Measurements from ENCODE around the gene ACVR1B.
A peak's percentile ranks its signal among the peaks of the same experiment; 100 is the strongest.

ACVR1B gene

DNA sequence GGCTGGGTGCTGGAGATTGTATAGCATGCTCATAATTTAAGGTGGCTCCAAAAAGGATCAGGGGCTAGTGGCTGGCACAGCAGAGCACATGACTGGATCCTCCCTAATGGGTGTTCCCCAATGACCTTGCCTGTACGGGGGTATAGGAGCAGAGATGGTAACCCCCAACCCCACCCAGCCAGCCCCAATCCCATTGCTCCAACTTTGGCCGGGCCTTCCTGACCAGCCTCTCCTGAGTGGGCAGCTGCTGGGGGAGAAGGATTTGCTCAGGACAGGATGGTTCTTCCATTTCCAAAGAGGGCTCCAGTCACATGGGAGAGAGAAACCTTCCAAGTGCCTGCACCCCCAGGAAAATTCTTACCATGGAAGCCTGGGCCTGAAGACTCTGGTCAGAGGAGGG is 84.4 kb downstream of the ACVR1B start:
- Histone ChIP-seq H3K9me3 (ENCODE audit: control insufficient read depth, low read depth, low read length) (no peaks in the 10 kb centered on the region), H3K27ac (ENCODE audit: low read length) (no peak overlapping the region), H3K4me3 (ENCODE audit: low read length) (no peak overlapping the region), H3K9ac (ENCODE audit: low read length) (no peak overlapping the region), H3K27me3 (ENCODE audit: control insufficient read depth, insufficient read depth, low read length) (peaks cover 35% of the 10 kb centered on the region), H3K4me1 (ENCODE audit: control insufficient read depth, low read depth, low read length) (peaks cover 13% of the 10 kb centered on the region), H3K36me3 (ENCODE audit: control insufficient read depth, low read depth, low read length) (no peaks in the 10 kb centered on the region)

DNA sequence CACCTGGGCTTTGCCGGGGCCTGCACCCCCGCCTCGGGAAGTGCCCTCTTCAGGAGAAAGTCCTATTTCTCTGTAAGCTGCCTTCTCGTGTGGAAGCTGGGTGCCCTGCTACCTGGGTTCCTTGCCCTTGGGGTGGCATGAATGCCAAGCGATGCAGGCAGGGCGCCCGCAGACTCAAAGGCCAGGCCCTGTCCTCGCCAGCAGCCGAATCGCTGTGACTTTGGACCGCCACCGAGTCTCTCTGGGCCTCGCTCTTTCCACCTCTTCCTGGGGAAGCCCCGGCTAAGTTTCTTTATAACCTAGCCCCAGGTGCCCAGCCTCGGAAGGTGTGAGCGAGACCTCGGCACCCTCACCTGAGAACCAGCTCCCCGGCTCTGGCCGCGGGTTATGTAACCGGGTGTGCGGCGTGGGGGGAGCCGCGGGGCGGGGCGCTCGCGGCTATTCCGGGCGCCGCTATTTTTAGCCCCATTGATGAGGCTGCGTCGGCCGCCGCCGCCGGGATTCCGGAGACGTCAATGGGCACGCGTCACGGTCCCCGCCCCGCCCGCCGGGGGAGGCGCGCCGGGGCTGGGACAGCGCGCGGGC is 85.2 kb downstream of the ACVR1B start:
- H3K4me3 ChIP-seq (ENCODE audit: low read length): peak overlapping the region; percentile 50
- H3K9ac ChIP-seq (ENCODE audit: low read length): peak overlapping the region; percentile 44
- H3K27me3 ChIP-seq (ENCODE audit: control insufficient read depth, insufficient read depth, low read length): peaks cover 35% of the 10 kb centered on the region
- H3K4me1 ChIP-seq (ENCODE audit: control insufficient read depth, low read depth, low read length): peaks cover 18% of the 10 kb centered on the region
- H3K27ac ChIP-seq (ENCODE audit: low read length): no peak overlapping the region
- no peaks in the 10 kb centered on the region for H3K36me3 ChIP-seq (ENCODE audit: control insufficient read depth, low read depth, low read length)
- no peaks in the 10 kb centered on the region for H3K9me3 ChIP-seq (ENCODE audit: control insufficient read depth, low read depth, low read length)

DNA sequence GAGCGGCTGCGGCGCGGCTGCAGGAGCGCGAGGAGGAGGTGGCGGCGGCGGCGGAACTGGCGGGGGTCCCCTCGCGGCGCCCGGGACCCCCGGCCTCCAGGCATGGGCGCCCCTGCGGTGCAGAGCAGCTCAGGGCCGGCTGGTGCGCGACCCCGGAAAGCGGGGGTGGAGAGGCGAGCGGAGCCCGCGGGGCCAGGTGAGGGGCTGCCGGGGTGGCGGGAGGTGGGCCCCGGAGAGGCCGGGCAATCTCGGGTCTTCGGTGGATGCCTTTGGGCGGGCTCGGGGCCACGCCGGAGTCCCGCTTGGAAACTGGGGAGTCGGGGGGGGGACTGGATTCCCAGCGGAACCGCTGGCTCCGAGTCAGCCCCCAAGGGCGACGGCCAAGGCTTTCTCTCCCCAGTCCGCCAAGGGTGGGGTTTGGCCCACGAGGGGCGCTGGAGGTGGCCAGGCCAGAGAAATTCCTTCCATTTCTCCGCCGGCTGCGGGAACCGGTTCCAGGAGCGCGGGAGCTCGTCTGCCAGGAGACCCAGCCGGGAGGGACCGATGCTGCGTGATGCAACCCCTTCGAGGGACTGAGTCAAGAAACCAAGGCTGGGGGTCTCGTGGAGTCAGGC is 85.9 kb downstream of the ACVR1B start:
- Histone ChIP-seq H3K4me1 (ENCODE audit: control insufficient read depth, low read depth, low read length) (peaks cover 17% of the 10 kb centered on the region), H3K27me3 (ENCODE audit: control insufficient read depth, insufficient read depth, low read length) (peaks cover 35% of the 10 kb centered on the region), H3K9me3 (ENCODE audit: control insufficient read depth, low read depth, low read length) (no peaks in the 10 kb centered on the region), H3K9ac (ENCODE audit: low read length) (peak overlapping the region; percentile 81), H3K36me3 (ENCODE audit: control insufficient read depth, low read depth, low read length) (no peaks in the 10 kb centered on the region), H3K4me3 (ENCODE audit: low read length) (peak overlapping the region; percentile 79), H3K27ac (ENCODE audit: low read length) (no peak overlapping the region)

DNA sequence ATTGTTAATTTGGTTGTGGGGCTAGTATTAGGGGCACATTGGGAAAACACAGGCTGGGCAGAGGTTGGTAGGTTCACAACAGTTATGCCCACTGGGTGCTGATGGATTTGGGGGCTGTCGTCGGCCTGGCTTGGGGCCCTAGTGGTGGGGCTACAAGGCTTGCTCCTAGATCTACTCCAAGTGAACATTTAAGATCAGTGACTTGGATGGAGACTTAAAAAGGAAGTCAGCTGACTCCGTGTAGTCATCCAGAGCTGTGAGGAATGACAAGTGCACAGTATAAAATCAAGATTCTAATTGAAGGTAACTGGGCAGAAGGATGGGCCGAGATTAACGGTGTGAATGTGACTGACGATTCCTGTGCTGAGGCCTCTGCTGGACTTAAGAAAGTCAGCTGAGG is 86.9 kb downstream of the ACVR1B start:
- H3K27ac ChIP-seq (ENCODE audit: low read length): no peak overlapping the region
- H3K9ac ChIP-seq (ENCODE audit: low read length): no peak overlapping the region
- H3K27me3 ChIP-seq (ENCODE audit: control insufficient read depth, insufficient read depth, low read length): peaks cover 33% of the 10 kb centered on the region
- H3K4me3 ChIP-seq (ENCODE audit: low read length): peak overlapping the region; percentile 14
- H3K4me1 ChIP-seq (ENCODE audit: control insufficient read depth, low read depth, low read length): peaks cover 10% of the 10 kb centered on the region
- H3K9me3 ChIP-seq (ENCODE audit: control insufficient read depth, low read depth, low read length): no peaks in the 10 kb centered on the region
- no peaks in the 10 kb centered on the region for H3K36me3 ChIP-seq (ENCODE audit: control insufficient read depth, low read depth, low read length)

DNA sequence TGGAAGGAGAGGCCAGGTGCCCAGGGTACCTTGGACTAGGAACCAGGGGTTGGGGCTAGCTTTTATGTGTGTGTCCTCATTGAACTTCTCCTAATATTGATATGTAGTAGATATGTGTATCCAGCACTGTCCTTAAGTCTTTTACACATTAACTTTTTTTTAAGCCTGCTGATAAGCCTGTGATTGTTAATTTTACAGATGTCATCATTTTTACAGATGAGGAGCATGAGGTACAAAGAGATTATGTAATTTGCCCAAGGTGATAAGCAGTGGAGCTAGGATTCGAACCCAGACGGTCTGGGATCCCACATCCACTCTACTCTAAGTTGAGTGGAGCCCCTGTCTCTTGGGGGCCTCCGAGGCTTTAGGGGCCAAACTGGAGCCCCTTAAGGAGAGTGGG is 89.5 kb downstream of the ACVR1B start:
- Histone ChIP-seq H3K9ac (ENCODE audit: low read length) (no peak overlapping the region), H3K27ac (ENCODE audit: low read length) (no peak overlapping the region), H3K4me1 (ENCODE audit: control insufficient read depth, low read depth, low read length) (peaks cover 5% of the 10 kb centered on the region), H3K36me3 (ENCODE audit: control insufficient read depth, low read depth, low read length) (no peaks in the 10 kb centered on the region), H3K4me3 (ENCODE audit: low read length) (no peak overlapping the region), H3K27me3 (ENCODE audit: control insufficient read depth, insufficient read depth, low read length) (peaks cover 7% of the 10 kb centered on the region), H3K9me3 (ENCODE audit: control insufficient read depth, low read depth, low read length) (no peaks in the 10 kb centered on the region)

DNA sequence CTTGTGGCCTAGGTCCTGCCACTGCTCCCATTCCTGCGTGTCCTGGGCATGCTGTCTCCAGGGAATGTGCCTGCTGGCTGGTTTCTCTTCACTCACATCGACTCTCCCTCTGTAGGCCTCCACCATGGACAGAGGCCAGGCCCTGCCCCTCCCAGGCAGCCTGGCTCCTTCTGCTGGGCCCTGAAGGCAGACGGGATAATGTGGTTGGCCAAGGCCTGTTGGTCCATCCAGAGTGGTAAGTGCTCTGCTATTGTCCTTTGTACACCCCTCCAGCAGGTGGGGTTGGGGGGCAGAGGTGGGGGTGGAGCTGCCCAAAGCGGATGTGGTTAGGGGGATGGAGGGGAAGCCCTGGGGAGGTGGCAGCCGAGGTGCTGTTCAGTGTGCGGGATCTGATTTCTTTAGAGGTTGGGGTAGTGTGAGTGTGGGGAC is 90.2 kb downstream of the ACVR1B start:
- Histone ChIP-seq H3K9me3 (ENCODE audit: control insufficient read depth, low read depth, low read length) (no peaks in the 10 kb centered on the region), H3K36me3 (ENCODE audit: control insufficient read depth, low read depth, low read length) (no peaks in the 10 kb centered on the region), H3K4me3 (ENCODE audit: low read length) (no peak overlapping the region), H3K9ac (ENCODE audit: low read length) (no peak overlapping the region), H3K27ac (ENCODE audit: low read length) (no peak overlapping the region), H3K4me1 (ENCODE audit: control insufficient read depth, low read depth, low read length) (peaks cover 5% of the 10 kb centered on the region), H3K27me3 (ENCODE audit: control insufficient read depth, insufficient read depth, low read length) (peaks cover under 1% of the 10 kb centered on the region)

DNA sequence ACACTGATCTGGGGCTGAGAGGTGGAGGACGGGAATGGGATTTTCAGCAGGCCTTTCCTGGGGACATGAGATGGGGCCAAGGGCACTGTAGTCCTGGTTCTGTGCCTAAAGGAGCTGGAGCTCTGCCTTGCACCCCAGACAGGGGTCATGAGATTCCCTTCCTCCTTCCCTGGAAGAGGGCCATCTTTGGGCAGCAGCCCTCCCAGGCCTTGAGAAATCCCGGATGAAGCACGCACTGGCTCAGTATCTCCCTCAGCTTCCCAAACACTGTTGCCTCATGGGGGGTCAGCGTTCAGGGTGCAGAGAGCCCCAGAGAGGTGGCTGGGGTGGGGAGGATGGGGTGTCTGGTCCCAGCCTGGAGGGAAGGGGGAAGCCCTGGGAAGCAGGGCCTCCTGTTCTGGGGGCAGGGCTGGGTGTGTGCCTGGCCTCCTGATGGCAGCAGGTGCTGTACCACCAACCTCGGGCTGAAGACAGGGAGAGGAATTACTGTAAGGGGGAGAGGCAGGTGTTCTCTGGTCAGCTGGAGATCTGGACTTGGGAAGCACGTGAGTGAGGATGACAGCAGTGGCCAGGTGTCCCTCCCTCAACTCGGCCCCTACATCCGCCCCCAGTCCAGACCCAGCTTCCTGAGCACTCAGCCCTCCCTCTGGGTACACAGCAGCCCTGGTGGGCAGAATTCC is 91.3 kb downstream of the ACVR1B start:
- no peak overlapping the region for H3K4me3 ChIP-seq (ENCODE audit: low read length)
- no peaks in the 10 kb centered on the region for H3K36me3 ChIP-seq (ENCODE audit: control insufficient read depth, low read depth, low read length)
- no peaks in the 10 kb centered on the region for H3K27me3 ChIP-seq (ENCODE audit: control insufficient read depth, insufficient read depth, low read length)
- H3K9ac ChIP-seq (ENCODE audit: low read length): no peak overlapping the region
- no peaks in the 10 kb centered on the region for H3K9me3 ChIP-seq (ENCODE audit: control insufficient read depth, low read depth, low read length)
- no peak overlapping the region for H3K27ac ChIP-seq (ENCODE audit: low read length)
- H3K4me1 ChIP-seq (ENCODE audit: control insufficient read depth, low read depth, low read length): peaks cover 5% of the 10 kb centered on the region

DNA sequence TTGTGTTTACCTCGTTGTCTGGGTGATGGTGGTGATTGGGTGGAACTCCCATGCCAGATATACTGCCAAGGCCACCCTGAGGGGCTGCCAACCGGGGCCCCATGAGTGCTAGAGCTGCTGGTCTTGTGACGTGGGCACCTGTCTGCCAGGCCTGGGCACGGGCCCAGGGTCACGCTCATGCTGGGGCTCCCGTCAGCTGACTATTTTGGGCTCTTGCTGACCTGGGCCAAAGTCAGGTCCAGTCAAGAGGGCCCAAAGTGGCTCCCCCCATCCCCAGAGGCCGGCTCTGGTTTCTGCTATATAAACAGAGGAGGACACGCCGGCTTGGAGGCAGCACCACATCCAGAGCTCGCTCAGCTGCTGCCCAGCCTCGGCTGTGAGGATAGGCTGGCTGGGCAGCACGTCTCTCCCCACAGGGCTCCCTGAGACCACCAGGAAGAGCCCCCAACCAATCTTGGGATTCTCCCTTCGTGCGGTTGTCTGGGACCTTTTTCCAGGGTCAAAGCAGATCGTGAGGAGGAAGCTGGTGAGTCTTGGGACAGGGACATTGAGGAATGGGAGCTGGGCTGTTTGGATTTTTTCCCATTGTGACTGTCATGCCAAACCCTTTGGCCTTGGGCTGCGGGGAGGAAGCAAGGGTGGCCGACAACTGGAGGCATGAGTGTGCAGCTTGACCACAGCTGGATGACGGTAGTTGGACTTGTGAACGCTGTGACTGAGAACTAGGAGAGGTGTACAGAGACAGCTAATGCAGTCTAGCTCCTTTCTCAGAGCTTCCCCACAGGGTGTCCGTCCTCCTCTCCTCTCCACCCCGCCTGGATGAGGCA is 92.1 kb downstream of the ACVR1B start:
- Histone ChIP-seq H3K4me3 (ENCODE audit: low read length) (no peak overlapping the region), H3K4me1 (ENCODE audit: control insufficient read depth, low read depth, low read length) (peaks cover 5% of the 10 kb centered on the region), H3K9ac (ENCODE audit: low read length) (no peak overlapping the region), H3K9me3 (ENCODE audit: control insufficient read depth, low read depth, low read length) (no peaks in the 10 kb centered on the region), H3K27ac (ENCODE audit: low read length) (no peak overlapping the region), H3K27me3 (ENCODE audit: control insufficient read depth, insufficient read depth, low read length) (peaks cover 4% of the 10 kb centered on the region), H3K36me3 (ENCODE audit: control insufficient read depth, low read depth, low read length) (no peaks in the 10 kb centered on the region)

DNA sequence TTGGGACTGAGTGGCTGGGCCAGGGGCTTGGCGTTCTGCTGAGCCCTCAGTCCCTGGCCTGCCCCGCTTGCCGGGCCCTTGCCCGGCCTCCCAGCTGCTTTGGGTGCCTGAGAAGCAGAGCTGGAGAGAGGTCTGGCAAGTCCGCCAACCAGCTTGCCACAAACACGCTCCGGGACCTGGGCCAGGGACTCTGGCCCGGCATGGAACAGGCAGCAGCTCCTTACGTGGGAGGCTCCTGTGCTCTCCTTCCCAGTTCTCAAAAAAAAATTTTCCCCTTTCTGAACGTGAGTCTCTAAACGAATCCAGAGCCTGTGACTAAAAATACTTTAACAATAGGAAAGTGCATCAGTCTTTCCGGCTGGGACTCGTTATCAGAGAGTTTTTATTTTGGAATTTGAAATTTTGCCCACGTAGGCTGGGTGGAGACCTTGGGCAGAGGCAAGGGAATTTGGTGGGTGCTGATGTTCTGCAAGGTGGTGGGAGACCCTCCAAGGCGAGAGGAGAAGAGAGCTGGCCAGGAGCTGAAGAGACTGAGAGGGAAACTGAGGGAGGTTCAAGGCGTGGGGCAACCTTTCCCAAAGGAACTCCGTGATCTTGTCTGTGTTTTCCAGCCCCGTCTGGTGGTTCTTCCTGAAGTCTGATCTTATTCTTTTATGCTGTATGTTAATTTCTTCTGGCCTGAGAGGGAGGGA is 92.9 kb downstream of the ACVR1B start:
- H3K9ac ChIP-seq (ENCODE audit: low read length): no peak overlapping the region
- H3K4me3 ChIP-seq (ENCODE audit: low read length): no peak overlapping the region
- H3K27ac ChIP-seq (ENCODE audit: low read length): no peak overlapping the region
- H3K4me1 ChIP-seq (ENCODE audit: control insufficient read depth, low read depth, low read length): peaks cover 5% of the 10 kb centered on the region
- H3K27me3 ChIP-seq (ENCODE audit: control insufficient read depth, insufficient read depth, low read length): peaks cover 12% of the 10 kb centered on the region
- no peaks in the 10 kb centered on the region for H3K36me3 ChIP-seq (ENCODE audit: control insufficient read depth, low read depth, low read length)
- H3K9me3 ChIP-seq (ENCODE audit: control insufficient read depth, low read depth, low read length): no peaks in the 10 kb centered on the region

DNA sequence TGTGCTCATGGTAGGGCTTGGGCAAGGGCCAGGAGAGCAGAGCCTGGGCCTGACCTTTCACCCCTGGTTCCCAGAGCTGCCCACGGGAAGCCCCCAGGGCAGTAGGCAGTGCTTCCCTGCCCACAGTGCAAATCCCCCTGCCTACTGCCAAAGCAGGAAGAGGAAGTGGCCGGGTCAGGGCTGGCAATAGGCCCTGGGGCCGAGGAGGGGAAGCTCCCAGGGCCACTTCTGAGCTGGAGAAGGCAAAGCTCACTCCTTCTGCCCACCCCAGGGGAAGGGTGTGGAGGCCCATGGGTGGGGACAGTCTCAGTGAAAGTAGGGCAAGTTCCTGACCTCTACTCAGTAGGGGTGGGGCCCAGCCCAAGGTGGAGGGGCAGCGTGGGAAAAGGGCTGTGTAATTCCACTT is 94.3 kb downstream of the ACVR1B start:
- Histone ChIP-seq H3K27ac (ENCODE audit: low read length) (no peak overlapping the region), H3K36me3 (ENCODE audit: control insufficient read depth, low read depth, low read length) (no peaks in the 10 kb centered on the region), H3K27me3 (ENCODE audit: control insufficient read depth, insufficient read depth, low read length) (peaks cover 26% of the 10 kb centered on the region), H3K4me1 (ENCODE audit: control insufficient read depth, low read depth, low read length) (peaks cover 10% of the 10 kb centered on the region), H3K9ac (ENCODE audit: low read length) (no peak overlapping the region), H3K4me3 (ENCODE audit: low read length) (no peak overlapping the region), H3K9me3 (ENCODE audit: control insufficient read depth, low read depth, low read length) (no peaks in the 10 kb centered on the region)
